ENCODE measurements around the gene ABCB11.
"Not testable (repeated sequence)": the region's sequence is repeated elsewhere in the genome, so short reads cannot be mapped to it uniquely, and the experiment has no call there.

ABCB11 gene

DNA sequence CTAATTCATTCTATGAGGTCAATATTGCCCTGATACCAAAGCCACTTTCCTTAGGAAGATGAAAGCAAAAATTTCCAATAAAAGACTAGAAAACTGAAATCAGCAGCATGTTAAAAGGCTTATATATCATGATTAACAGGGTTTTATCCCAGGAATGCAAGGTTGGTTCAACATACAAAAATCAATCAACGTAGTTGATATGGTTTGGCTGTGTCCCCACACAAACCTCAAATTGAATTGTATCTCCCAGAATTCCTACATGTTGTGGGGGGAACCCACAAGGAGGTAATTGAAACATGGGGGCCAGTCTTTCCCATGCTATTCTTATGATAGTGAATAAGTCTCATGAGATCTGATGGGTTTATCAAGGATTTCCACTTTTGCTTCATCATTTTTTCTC is 11.7 kb upstream of the ABCB11 start:
- no peak for ATAC-seq
- no peak for DNase-seq

DNA sequence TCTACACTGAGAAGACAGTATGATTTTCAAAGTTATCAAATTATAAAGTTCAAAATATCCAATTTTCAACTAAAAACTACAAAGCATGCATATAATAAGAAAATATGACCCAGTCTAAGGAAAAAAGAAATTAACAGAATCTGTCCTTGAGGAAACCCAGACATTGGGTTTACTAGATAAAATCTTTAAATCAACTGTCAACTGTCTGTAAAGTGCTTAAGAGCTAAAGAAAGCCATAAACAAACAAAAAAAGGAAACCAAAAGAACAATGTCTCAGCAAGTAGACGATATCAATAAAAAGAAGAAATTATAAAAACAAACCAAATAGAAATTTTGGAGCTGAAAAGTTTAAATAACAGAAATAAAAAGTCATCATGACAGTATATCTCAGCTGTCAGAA is 10.5 kb upstream of the ABCB11 start:
- no peak for DNase-seq
- ATAC-seq = no peak

DNA sequence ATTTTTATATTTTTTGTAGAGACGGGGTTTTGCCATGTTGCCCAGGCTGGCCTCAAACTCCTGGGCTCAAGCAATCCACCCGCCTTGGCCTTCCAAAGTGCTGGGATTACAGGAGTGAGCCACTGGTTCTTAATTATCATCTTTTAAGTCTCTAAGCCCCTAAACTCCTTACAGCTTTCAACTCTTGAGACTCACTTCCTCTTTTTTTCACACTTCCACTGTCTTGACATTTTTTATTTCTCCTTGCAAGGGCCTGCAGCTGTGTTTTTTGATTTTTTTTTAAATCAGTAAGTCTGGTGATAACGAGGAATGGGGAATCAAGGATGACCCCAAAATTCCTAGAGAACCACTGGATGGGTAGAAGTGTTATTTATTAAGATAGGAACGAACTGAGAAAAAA is 8.6 kb upstream of the ABCB11 start:
- ATAC-seq = no peak
- DNase-seq = no peak

DNA sequence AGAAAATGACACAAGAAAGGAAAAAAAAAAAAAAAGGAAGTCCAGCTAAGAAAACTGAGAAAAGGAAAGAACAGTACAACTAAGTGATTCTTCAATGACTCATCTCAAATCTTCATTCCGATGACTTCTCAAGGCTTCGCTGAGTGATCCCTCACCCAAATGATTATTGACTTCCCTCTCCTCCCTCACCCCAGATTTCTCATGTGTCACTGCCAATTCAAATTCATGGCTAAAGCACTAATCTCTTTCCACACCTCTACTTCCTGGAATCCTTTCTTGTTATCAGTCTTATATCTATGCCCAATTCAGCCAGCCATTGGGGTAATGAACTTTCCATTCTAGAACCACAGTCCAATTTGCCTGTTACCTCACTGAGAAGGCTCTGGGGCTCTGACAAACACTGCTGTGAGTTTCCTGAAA is 7.2 kb upstream of the ABCB11 start:
- DNase-seq (no peak), ATAC-seq (peak; percentile 71)

DNA sequence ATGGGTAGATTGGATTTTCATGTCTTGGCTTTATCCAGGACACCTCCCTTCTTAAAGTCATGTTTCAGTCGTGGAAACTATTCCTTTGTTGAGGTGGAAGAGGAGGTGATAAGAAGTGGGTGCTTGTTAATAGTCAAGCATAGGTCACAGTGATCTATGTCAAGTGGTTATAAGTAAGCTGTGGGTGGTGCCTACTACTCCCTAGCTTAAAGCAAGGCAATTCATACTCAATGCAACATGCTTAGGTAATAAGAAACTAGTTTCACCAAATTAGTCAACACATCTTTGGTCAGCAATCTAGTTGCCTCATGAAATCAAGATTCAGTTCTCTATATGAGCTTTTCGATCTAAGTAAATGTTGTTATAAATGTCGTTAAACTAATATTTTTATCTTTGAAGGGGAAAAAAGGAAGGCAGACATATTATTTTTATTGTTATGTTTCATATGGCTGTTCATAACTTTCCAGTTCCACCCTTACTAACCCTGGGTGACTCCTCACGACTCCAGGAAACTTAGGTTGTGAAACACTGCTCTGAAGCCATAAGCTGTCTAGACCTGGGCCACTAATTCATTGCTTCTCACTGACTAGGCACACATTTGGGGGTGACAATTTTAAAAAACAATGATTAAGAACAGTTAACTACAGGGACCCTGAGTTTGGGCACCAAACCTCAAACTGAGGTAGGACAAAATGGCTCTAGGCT is 5.8 kb upstream of the ABCB11 start:
- ATAC-seq (no peak), DNase-seq (no peak)

DNA sequence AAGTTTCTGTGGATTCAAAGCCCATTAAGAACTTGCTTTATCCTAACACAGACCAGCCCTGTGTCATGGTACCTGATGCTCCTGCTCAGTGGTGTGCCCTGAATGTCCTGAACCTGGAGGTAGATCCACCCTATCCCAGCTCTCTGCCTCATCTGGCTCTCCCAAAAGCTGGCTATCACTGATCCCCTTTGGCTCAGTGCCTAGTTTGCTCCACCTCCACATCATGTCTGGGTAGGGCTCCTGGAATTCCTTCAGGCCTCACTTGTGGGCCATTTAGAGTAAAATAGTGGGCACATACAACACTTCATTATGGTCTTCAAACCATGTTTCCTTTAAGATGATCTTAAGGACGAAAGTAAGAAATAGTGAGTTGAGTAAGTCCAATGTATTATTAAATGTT is 4.8 kb upstream of the ABCB11 start:
- no peak for ATAC-seq
- DNase-seq = no peak

DNA sequence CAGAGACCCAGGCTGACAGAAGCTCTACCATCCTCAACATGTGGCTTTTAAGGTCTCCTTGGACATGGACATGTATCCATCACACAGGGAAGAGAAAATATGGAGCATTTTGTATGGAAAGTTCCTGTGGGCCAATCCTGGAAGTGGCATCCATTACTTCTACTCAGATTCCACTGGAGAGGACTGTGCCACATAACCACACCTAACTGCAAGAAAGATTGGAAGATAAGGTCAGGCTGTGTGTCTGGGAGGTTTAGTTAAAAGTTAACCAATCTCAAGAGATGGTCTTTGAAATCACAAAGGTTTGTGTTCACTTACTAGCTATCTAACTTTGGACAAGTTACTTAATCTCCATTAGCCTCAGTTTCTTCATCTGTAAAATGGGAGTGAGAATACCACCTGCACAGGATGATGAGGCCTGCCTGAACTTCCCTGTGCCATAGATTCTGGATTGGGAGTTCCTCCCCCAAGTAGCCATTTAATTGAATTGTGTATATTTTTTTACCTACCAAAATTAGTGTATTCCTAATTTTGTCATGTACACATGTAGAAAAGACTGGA is 3.9 kb upstream of the ABCB11 start:
- no peak for ATAC-seq
- no peak for DNase-seq

DNA sequence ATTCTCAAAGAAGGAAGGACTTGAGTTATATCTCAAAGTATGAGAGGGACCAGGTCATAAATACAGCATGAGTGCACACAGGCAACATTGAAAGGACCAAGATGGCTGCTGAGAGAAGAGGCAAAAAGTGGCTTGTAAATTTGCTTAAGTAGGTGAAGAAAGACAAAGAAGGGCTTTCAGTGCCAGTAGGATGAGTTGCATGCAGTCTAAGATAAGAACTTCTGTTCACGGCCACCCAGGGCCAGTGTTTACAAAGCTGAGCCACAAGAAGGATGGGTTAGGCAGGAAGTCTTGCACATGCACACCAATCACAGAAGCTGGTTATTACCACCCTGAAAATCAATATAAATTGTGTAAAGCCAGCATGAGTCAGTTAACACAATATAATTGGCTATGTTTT is 3.1 kb upstream of the ABCB11 start:
- ATAC-seq = no peak
- DNase-seq = no peak

DNA sequence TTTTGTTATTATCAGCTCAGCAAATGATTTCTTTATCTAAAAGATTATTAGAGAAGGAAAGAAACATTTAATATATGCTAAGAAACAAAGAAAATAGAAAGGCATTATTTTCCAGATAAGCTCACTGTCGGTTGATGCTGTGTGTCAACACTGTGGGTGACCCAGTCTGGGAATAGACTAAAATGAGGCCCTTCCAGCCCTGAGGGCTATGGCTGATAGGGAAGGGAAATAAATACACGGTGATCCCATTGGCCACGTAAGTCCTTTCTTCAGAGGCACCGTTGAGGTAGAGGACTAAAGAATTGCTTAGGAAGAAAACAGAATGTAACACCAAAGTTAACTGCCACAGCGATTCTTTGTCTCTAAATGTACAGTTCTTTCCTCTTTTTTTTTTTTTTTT is 1.8 kb downstream of the ABCB11 start:
- ATAC-seq (no peak), DNase-seq (no peak)

DNA sequence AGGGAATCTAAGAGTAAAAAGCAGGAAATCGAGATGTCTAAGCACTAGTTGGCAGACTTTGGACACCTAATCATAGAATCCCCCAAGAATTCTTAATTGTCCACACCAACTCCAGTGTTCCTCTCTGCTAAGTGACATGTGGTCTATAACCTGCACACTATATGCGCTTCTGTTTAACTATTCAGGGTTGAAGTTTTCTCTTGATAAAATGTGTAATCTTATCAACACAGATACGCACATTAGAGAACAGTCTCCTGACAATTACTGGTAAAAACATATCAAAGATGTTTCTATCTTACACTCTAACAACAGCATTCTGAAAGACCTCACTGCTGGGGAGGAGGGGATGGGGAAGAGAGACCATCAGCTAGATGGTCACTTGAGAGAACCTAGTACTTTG is 3.9 kb downstream of the ABCB11 start:
- ATAC-seq (no peak), DNase-seq (no peak)

DNA sequence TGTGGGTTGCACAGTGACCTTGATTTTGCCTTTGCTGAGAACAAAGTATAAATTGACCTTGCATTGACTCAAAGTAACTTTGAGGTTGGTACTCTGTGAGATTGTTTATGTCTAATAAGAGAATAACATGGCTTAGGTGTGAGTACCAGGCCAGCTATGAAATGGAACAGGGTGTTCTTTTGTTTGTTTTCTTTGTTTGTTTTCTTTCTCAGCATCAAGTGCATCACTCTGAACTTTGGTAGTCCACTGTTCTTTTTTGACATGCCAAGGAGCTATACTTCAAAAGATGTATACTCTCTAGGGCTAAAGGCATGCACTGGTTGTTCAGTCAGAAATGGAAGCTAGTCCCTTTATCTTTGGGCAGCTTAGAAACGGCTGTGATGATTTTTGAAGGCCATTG is 5.1 kb downstream of the ABCB11 start:
- no peak for ATAC-seq

DNA sequence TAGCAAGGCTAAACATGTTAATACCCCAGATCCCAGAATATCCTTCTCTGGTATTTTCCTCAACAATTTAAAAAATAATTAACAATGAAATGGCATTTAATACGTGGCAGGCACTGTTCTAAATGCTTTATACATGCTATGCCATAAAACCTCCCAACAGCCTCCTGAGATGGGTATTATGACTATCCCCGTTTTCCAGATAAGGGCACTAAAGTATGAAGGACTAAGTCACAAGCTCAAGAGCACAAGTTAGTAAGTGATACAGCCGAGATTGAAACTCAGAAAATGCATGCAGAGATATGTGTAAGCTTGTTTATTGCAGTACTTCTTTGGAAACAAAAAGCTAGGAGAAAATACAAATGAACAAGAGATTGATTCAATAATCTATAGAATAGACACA is 8.0 kb downstream of the ABCB11 start:
- no peak for DNase-seq
- no peak for ATAC-seq

More for the DNA sequence above, 5.1 kb downstream of the ABCB11 start:
- no peak for DNase-seq

DNA sequence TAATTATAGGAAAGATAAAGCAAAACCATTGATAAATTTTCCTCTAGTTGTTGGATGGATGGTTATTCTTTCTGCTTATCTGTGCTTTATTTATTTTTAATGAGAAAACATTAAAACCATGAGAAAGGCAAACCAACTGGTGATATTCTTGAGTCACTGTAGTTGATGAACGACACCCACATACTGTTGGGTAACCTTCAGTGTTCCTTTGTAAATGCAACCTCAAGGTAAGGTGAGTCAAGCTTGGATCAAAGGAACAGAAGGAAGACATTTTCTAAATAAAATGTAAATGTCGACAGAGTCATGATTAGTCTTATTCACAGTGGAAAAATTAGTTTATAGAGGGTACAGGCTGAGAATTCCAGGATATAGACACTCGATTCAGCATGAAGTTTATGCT is 12.7 kb downstream of the ABCB11 start:
- DNase-seq (no peak), ATAC-seq (no peak)

DNA sequence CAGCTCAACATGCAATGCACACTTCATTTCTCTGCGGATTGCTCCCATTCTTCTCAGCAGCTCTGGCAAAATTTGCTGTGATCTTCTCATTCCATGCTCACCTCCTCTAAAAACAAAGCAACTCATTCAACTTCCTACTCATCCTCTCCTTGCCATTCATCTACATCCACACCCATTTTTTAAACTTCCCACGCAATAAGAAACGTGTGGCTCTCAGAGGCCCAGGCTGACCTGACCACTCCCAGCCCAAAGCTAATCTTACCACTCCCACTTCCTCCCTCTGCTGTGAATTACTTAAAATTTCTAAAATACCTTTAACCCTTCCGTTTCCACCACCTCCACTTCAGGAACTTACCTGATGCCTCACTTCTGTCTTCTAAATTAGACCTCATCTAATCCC is 15.2 kb downstream of the ABCB11 start:
- no peak for ATAC-seq
- no peak for DNase-seq

DNA sequence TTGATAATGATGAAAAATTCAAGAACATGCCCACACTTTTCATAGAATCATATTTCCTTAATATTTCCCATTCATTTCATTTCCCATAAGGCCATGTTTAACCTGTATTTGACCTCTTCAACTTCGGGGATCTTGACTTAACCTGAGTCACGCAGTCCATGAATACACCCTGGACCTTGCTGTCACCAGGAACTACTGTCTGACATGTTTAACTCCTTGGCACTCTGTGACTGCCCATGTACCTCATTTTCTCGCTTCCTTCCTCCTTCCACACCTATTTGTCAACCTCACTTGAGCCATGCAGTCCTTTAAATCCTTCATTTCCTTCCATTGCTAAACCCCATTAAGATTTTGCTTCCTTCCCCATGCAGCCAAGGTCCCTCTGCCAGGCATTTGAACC is 16.3 kb downstream of the ABCB11 start:
- ATAC-seq (no peak), DNase-seq (no peak)

DNA sequence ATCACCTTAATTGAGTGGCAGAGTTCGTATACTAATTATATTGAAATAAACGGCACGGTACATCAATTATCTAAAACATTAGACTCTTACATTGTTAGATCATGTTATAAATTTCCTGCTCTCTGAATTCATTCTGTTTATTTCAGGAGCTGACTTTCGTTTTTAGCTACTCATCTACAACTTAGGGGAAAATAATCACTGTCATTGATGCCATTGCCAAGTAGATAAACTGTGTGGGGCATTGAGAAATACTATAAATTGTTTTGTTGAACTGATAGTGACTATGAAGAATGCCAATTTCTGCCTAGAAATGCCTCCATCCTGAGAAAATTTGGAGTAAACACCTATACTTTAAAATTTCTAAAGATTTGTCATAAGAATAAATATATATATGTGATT is 17.5 kb downstream of the ABCB11 start:
- ATAC-seq (no peak), DNase-seq (no peak)

DNA sequence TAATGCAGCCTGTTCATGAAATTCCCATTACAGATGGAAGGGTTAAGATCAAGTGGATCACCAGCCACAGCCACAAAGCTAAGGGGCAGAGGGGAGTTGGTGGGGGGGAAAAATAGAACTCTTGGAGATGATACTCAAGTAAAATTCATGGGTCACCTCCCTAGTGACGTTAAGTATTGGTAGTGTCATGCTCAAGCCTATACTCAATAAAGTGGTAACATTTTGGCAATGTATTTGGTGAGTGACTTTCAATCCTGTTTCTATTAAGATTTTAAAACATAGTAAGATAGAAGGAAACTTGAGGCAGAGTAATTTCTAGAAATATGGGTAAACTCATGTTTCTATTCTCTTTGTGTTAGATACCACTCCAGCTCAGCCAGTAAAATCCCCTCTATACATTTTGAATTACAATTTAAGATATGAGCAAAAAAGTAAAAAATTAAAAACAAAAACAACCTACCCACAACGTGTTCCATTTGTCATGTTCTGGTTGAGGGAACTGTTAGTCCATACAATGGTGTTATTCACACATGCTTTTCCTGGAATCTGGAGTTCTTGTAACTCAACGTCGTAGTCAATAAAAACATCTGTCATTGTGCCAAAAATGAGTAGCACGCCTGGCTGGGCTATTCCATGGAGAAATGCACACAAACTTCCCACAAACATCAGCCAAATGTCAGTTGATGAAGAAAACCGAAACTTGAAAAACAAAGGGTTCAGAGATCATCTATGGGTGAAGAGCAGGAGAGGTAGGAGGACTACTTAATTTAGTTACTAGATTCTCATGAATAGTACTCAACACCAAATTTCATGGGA is 18.1 kb downstream of the ABCB11 start:
- no peak for ATAC-seq
- no peak for DNase-seq

DNA sequence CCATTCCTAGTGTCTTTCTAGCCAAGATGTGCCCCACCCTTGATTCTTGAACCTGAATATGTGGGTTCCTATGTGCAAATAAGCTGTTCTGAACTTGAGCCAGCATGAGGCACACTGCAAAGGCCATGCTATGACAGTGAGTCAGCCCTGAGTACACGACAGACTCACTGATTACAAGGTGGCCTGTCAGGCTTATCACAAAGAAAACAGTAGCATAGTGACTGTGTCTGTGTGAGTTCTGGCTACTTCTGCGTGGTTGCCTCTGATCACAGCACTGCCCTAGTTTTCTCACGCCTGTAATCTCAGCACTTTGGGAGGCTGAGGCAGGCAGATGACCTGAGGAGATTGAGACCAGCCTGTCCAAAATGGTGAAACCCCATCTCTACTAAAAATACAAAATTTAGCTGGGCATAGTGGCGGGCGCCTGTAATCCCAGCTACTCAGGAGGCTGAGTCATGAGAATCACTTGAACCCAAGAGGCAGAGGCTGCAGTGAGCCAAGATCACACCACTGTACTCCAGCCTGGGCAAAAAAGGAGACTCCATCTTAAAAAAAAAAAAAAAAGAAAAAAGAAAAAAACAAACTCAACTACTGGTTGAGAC is 18.8 kb downstream of the ABCB11 start:
- ATAC-seq = peak; percentile 85
- not testable (repeated sequence) for DNase-seq

DNA sequence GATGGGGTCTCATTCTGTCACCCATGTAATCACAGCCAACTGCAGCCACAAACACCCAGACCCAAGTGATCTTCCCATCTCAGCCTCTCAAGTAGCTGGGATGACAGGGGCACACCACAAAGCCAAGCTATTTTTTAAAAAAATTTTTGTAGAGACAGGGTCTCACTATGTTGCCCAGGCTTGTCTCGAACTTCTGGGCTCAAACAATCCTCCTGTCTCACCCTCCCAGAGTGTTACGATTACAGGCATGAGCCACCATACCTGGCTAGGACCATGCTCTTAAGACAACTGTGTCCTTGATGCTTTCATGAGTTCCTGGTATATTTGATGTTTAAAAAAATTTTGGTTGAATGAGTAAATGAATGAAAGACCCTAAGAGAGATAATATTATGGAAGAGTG is 19.4 kb downstream of the ABCB11 start:
- DNase-seq = no peak
- ATAC-seq = no peak

DNA sequence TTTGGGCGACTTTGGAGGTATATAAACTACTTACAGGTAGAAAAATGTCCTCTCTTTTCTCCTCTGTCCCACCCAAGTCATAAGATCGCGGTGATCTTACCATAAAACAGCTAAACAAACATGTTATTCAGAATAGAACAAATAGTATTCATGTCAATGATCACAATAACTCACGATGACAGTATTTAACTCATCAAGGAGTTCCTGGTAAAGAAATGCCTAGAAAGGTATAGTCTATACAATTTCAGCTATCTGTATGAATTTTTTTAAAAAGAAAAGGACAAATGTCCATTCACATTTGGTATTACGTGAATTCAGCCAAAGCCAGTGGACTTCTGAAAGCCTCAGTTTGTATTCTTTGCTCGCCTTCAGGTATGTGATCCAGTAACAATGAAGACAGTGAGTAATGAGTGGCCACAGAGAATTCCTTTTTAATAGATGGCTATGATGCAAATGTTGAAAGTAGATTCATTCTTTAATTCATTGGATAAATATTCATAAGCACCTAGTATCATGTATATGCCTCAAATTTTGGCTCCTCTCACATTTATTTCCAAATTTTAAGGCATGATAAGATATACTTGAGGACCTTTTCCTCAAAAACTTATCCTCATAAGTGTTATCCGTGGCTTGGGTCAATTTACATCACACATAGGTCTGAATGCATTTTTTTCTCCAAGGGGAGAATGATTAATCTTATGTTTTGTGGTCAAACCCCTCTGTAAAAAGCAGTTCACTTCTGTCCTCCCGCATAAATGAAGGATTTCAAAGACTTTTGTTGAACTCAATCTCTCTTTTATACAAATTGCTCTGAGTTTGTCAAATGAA is 20.3 kb downstream of the ABCB11 start:
- ATAC-seq (no peak), DNase-seq (no peak)

DNA sequence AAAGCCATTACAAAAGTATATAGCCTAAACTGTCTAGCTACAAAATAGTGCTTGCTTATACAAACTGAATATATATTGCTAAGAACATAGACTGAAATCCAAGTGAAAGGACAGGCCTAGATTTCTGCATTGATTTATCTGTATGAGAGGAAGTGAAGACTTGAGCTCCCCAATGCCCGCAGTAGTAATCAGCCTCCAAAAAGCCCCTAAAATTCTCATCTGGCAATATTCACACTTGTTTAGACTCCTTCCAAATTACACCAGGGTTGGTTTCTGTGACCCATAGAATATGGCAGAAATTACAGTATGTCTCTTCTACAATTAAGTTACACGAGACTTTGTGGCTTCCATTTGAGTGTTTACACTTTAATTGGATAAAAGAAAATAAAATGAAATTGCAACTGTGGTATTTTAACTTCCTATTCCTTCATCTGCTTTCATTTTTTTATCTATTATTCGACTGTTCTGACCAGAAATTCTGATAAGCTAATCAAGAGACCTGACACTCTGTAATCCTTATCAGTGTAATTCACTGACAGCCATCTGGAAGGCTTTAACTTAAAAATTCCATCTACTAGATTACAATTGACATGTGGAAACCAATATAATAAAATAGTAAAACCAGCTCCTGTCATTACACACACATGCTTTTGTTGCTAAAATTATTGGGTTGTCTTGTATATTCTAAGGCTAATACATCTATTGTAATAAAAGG is 21.1 kb downstream of the ABCB11 start:
- no peak for DNase-seq

DNA sequence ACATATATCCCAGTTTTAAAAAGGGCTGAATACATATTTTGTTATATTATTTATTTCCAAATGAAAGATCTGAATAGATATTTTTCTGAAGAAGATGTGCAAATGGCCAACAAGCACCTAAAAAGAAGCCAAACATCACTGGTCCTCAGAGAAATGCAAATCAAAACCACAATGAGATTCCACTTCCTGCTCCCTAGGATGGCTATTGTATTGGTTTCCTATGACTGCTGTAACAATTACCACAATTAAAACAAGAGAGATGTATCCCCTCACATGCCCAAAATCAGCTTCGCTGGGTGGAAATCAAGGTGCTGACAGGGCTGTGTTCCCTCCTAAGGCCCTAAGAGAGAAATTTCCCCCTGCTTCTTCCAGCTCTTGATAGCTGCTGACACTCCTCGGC is 23.2 kb downstream of the ABCB11 start:
- no peak for ATAC-seq
- DNase-seq = no peak

More for the DNA sequence above, 21.1 kb downstream of the ABCB11 start:
- no peak for ATAC-seq
